Activated T-cell treated with anti-CD3 and anti-CD28 coated beads, Interleukin-2, amount 50 U/mL, for 24 hours (primary cell): ENCODE measurements around the gene ZSWIM1.

Experiments
- DNase-seq: peaks from one replicate; pipeline ENCODE4 v3.0.0-alpha.2; 2020
- H3K27ac Mint-ChIP-seq: 2 replicates; pipeline ENCODE4 v1.8.0; 2020; ENCODE audit warnings: mild to moderate bottlenecking, mixed read lengths
- H3K27me3 Mint-ChIP-seq: 2 replicates; pipeline ENCODE4 v1.8.0; 2020; ENCODE audit warnings: mixed read lengths
- H3K36me3 Mint-ChIP-seq: 2 replicates; pipeline ENCODE4 v1.8.0; 2020; ENCODE audit warnings: low read depth, mixed read lengths
- H3K4me1 Mint-ChIP-seq: 2 replicates; pipeline ENCODE4 v1.8.0; 2020; ENCODE audit warnings: low read depth, mixed read lengths
- H3K4me3 Mint-ChIP-seq: 2 replicates; pipeline ENCODE4 v1.8.0; 2020; ENCODE audit warnings: mild to moderate bottlenecking, moderate library complexity, mixed read lengths
- H3K9me3 Mint-ChIP-seq: 2 replicates; pipeline ENCODE4 v1.8.0; 2020; ENCODE audit warnings: mixed read lengths

The ZSWIM1 gene

DNA sequence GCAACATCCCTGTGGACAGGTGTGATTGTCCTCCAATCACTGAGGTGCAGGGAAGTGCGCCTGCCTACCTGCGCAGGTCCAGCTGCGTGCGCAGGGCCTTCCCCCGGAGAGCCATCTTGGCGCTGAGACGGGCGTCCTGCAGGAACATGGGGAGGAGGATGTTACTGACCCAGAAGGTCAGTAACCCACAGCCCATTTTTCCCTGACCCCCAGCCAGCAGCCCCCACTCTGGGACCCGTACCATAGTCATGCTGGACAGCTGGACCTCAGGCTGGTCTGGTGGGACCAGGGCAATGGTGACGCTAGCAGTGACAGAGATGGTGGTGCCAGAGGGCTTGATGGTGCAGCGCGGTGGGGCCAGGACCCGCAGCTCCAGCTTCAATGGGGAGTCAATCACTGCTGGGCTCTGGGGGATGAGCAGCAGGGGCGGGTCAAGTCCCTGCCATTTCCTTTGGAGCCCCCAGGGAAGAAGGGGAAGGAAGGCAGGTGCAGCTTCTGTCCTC is 21.2 kb downstream of the ZSWIM1 start:
- Mint-ChIP-seq H3K4me3 (no peak overlapping the region), H3K36me3 (peaks cover 18% of the 10 kb centered on the region), H3K9me3 (no peaks in the 10 kb centered on the region), H3K27ac (no peak overlapping the region), H3K27me3 (no peaks in the 10 kb centered on the region), H3K4me1 (no peaks in the 10 kb centered on the region)
- no peak for DNase-seq

DNA sequence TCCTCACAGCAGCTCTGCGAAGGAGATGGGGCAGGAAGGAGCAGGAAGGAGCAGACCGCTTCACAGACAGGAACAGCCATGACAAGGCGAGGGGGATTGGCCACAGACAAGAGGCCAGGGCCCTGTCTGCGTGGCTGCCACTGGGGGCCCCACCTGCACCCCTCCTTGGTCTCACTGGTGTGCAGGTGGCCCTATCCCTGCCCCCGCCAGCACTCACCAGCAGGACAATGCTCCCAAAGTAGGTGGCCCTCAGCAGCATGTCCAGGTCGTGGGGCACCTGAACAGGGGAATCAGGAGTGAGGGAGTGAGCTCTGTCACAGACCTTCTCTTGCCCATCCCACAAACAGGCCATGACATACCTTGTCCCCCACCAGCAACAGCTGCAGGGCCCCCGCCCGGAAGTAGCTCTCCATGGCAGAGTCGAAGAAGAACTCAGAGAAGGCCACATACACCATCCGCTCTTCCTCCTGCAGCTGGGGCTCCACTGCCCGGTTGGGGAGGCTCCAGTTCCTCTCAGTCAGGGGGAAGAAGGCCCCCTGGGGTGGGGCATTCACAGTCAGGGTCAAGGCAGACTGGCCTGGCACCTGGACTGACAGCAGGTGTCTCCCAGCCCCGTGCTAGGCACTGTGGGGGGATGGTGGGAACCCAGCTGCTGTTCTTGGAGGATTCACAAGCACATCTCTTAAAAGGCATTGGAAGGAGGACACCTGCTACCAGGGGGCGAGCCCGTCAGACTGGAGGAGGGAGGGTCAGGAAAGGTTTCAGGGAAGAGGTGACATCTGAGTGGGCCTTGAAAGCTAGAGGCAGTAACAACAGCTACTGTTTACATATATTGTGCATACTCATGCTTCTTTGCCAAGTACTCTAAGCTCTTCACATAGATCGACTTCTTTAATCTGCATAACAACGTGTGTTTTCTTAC is 23.8 kb downstream of the ZSWIM1 start:
- DNase-seq, result no peak
- no peaks in the 10 kb centered on the region for H3K9me3 Mint-ChIP-seq
- no peak overlapping the region for H3K4me3 Mint-ChIP-seq
- H3K36me3 Mint-ChIP-seq, result no peaks in the 10 kb centered on the region
- no peak overlapping the region for H3K27ac Mint-ChIP-seq
- H3K27me3 Mint-ChIP-seq, result no peaks in the 10 kb centered on the region
- no peaks in the 10 kb centered on the region for H3K4me1 Mint-ChIP-seq

DNA sequence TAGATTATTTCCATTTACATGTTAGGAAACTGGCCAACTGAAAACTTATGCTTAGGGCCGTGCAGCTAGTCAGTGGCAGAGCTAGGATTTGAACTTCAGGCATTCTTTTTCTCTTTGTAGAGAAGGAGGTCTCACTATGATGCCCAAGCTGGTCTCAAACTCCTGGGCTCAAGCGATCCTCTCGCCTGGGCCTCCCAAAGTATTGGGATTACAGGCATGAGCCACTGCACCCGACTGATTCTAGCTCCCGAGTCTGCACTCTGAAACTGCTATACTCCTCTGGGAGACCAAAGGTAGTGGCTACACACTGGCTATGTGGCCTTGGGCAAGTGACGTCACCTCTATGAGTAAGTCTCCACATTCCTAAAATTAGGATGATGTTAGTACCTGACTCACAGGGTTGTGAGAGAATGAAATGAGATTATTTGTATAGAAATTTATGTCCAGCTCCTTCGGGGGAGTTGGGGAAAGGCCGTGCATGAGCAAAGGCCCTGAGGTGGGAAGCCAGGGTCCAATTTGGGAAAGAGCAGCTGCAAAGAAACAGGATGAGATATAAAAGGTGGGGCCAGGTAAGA is 24.6 kb downstream of the ZSWIM1 start:
- Mint-ChIP-seq H3K4me3 (no peak overlapping the region), H3K27ac (no peak overlapping the region), H3K9me3 (no peaks in the 10 kb centered on the region), H3K27me3 (no peaks in the 10 kb centered on the region), H3K4me1 (peaks cover 2% of the 10 kb centered on the region), H3K36me3 (no peaks in the 10 kb centered on the region)
- no peak for DNase-seq

DNA sequence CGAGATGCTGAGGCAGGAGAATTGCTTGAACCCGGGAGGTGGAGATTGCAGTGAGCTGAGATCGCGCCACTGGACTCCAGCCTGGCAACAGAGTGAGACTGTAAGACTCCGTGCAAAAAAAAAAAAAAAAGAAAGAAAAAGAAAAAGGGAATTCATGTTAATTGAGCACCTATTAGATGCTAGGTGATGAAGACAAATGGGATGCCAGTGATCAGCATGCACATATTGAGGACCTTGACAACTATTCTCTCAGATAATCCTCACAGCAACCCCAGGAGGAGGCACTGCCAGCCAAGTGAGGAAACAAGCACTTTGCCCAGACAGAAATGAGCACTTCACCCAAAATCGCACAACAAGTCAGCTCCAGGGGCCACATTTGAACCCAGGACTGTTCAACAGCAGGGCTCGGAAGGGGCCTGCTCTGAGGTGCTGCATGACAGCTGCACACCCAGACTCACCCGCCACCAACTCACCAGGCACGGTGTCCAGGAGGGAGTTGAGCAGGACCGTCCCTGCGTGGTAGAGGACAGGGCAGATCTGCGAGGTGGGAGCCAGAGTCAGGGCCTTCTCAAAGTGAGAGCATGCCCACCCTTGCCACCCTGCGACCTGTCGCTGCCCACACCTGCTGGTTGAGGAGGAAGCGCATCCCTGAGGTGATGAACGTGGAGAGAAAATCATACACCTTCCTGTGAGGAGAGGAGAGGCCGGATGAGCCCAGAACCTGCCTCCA is 26.4 kb downstream of the ZSWIM1 start:
- no peak for DNase-seq
- H3K4me1 Mint-ChIP-seq, result peaks cover 18% of the 10 kb centered on the region
- no peaks in the 10 kb centered on the region for H3K9me3 Mint-ChIP-seq
- peaks cover 7% of the 10 kb centered on the region for H3K27me3 Mint-ChIP-seq
- no peak overlapping the region for H3K27ac Mint-ChIP-seq
- H3K4me3 Mint-ChIP-seq, result no peak overlapping the region
- no peaks in the 10 kb centered on the region for H3K36me3 Mint-ChIP-seq

DNA sequence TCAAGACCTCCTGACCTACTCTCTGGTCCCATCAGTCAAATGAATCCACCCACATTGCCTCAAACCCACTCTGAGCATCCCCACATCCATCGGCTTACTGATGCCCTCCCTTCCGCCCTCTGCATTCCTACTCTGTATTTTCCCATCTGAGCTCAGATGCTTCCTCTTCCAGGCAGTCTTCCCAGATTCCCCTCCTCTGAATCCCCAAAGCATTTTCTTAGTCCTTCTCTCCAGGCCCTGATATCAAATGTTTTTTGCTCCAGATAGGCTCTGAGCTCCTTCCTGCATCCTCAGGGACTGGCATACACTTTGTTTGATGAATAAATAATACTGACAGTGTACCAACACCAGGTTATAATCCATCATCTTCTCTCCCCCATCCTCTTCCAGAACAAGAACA is 27.1 kb downstream of the ZSWIM1 start:
- Mint-ChIP-seq H3K4me1 (peaks cover 21% of the 10 kb centered on the region), H3K27ac (no peak overlapping the region), H3K27me3 (peaks cover 10% of the 10 kb centered on the region), H3K36me3 (no peaks in the 10 kb centered on the region), H3K9me3 (no peaks in the 10 kb centered on the region), H3K4me3 (no peak overlapping the region)
- DNase-seq, result no peak

DNA sequence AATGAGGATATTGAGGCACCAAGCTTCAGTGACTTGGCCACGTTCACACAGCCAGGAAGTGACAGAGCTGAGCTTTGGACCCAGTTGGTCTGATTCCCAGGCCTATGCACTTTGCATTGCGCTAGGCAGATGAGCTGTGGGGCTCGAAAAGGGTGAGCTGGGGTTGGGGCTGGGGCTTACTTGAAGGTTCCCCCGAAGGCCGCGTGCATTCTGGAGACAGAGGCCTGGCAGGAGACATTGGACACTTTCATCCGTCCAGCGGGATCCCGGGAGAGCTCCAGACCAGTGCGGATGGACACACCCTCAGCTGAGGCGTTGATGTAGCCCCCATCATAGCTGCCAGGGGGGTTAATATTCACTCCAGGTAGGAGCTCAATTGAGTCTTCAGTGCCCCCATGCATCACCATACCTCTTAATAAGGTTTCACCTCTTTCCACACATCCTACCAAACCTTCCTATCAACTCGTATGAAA is 28.3 kb downstream of the ZSWIM1 start:
- no peak overlapping the region for H3K27ac Mint-ChIP-seq
- peaks cover 22% of the 10 kb centered on the region for H3K4me1 Mint-ChIP-seq
- H3K4me3 Mint-ChIP-seq, result no peak overlapping the region
- no peaks in the 10 kb centered on the region for H3K36me3 Mint-ChIP-seq
- peaks cover 16% of the 10 kb centered on the region for H3K27me3 Mint-ChIP-seq
- no peaks in the 10 kb centered on the region for H3K9me3 Mint-ChIP-seq
- no peak for DNase-seq

DNA sequence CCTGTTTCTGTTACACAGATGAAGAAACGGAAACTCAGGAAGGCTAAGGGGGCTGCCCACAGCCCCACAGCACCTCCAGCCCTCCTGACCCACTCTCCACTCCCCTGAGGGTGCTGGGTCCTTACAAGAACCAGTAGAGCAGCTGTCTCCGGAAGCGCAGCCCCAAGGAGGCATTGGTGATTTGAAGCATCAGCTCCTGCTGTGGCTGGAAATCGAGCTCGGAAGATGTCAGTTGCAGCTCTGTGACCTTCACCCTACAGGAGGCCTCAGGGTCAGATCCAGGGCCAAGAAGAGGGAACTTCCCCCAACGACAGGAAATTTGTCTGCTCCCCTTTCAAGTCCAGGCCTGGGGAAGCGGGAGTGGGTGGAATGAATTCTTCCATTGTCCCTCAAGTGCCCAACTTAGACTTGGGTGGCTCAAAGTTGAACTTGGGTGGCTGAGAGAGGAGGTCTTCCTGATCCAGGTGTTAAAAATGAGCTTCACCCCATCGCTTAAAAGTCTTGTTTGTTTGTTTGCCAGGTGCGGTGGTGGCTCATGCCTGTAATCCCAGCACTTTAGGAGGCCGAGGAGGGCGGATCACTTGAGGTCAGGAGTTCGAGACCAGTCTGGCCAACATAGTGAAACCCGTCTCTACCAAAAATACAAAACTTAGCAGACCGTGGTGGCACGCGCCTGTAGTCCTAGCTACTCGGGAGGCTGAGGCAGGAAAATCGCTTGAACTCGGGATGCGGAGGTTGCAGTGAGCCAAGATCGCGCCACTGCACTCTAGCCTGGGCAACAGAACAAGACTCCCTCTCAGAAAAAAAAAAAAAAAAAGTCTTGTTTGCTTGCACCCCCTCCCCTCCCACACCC is 29.0 kb downstream of the ZSWIM1 start:
- H3K27ac Mint-ChIP-seq, result peak overlapping the region; percentile 78
- DNase-seq, result no peak
- peaks cover 22% of the 10 kb centered on the region for H3K4me1 Mint-ChIP-seq
- H3K9me3 Mint-ChIP-seq, result no peaks in the 10 kb centered on the region
- H3K36me3 Mint-ChIP-seq, result no peaks in the 10 kb centered on the region
- peaks cover 20% of the 10 kb centered on the region for H3K27me3 Mint-ChIP-seq
- H3K4me3 Mint-ChIP-seq, result peak overlapping the region; percentile 80

DNA sequence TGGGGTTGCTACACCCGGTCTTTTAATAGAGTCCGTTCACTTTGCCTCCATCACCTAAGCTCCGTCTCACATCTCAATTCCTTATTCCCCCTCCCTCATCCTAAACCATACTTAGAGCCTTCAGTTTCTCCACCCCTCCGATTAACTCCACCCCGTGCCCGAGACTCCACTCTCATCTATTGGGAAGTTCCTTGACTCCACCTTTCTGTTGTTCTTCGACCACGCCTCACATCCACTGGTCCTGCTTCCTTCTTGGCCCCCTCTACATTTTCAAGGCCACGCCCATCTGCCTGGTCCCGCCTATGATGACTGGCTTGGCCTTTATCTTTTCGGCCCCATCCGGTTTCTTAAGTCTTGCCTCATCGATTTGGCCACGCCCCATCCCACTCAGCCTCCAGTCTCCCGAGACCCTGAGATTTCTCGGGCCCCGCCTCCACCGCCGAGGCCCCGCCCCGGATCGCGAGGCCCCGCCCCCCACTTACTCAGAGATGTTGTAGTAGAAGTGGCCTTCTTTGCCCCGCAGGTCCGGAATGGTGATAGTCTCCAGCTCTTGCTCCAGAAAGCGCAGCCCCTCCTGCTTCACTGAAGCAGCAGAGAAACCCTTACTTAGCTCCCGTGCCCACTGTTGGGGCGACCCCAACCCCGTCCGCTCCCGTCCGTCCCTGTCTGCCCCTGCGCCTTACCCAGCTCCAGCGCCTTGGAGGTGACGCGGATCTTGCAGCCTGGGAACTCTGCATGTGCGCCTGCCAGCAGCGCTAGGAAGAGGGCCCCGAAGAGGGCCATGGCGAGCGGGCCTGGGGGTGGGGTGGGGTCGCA is 29.9 kb downstream of the ZSWIM1 start:
- H3K4me3 Mint-ChIP-seq, result peak overlapping the region; percentile 80
- H3K9me3 Mint-ChIP-seq, result no peaks in the 10 kb centered on the region
- DNase-seq, result peak; percentile 98
- H3K27me3 Mint-ChIP-seq, result peaks cover 25% of the 10 kb centered on the region
- peak overlapping the region; percentile 83 for H3K27ac Mint-ChIP-seq
- peaks cover 22% of the 10 kb centered on the region for H3K4me1 Mint-ChIP-seq
- H3K36me3 Mint-ChIP-seq, result no peaks in the 10 kb centered on the region

DNA sequence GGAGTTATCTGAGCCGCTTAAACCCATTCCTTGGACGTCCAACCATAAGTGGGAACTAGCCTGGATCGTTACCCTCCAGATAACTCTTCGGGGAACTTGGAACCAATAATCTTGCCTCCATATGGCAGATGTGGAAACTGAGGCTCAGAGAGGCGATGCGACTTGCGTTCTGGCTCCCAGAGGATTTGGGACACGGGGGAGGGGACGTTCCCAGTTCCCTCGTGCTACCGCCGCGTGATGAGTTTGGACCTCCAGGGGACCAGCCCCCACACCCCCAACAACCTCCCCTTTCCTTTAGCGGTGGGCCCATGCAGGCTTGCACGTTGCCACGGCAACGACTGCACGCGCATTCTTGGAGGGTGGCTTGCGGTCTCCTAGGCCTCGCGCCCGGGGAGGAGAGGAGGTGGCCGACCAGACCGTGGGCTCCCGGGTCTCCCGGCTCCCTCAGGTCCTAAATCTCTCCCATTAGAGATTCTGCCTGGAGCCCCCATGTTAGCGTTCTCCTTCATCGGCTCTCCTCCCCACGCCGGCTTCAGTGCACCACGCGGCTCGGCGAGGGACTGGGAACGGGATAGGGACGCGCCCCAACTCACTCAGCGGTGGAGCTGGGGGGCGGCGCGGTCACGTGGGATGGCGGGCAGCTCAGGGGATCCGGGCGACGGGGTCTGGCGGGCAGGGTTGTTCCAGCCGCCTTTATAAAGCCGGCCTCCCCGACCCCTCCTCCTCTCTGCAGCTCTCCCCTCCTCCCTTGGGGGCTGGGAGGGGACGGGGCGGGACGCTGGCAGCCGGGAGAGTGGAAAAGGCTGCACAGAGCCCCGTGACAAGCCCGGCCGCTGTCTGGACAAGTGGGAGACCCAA is 30.7 kb downstream of the ZSWIM1 start, which contains the start of gene PLTP:
TSS of gene PLTP (minus strand) at position 670 of the 858 bp plus-strand sequence. CDS start 703 bp downstream, outside the sequence.
- Mint-ChIP-seq H3K36me3 (no peaks in the 10 kb centered on the region), H3K9me3 (no peaks in the 10 kb centered on the region), H3K27me3 (peaks cover 33% of the 10 kb centered on the region), H3K4me1 (peaks cover 22% of the 10 kb centered on the region), H3K27ac (peak within 1 kb of the TSS; percentile 83), H3K4me3 (peak within 1 kb of the TSS; percentile 80)
- peak; percentile 49 for DNase-seq

DNA sequence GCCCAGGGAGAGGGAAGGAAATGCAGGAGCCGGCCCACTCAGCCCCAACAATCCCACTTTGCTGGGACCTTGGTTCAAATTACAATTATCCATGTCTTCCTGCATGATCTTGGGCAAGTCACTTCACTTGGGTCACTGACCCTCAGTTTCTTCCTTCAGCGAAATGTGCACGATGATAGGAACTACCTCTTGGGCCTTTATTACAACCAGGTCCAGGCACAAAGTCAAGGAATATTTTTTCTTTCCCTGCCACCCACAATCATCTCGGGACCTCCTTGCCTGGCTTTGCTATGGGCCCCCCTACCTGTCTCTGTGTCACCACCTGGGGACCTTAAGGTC is 31.3 kb downstream of the ZSWIM1 start:
- Mint-ChIP-seq H3K27ac (no peak overlapping the region), H3K4me3 (peak overlapping the region; percentile 80), H3K36me3 (no peaks in the 10 kb centered on the region), H3K4me1 (peaks cover 22% of the 10 kb centered on the region), H3K9me3 (no peaks in the 10 kb centered on the region), H3K27me3 (peaks cover 36% of the 10 kb centered on the region)
- DNase-seq, result no peak

DNA sequence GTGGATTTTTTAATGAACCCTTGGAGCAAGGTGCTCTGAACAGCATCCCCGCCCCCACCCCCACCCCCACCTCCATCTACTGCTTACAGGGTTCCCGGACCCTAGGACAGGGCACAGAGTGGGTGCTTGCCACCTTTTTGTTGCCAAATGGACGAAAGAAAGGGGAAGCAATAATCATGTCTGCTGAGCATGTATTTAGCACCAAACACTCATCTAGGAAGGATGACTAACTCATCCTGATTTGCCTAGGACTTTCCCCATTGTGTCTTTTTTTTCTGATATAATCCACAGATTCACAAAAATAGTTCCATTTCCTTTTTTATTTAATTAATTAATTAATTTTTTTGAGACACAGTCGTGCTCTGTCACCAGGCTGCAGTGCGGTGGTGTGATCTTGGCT is 32.1 kb downstream of the ZSWIM1 start:
- no peak overlapping the region for H3K27ac Mint-ChIP-seq
- H3K4me1 Mint-ChIP-seq, result peaks cover 22% of the 10 kb centered on the region
- H3K4me3 Mint-ChIP-seq, result no peak overlapping the region
- H3K9me3 Mint-ChIP-seq, result no peaks in the 10 kb centered on the region
- peaks cover 40% of the 10 kb centered on the region for H3K27me3 Mint-ChIP-seq
- no peaks in the 10 kb centered on the region for H3K36me3 Mint-ChIP-seq
- DNase-seq, result no peak

DNA sequence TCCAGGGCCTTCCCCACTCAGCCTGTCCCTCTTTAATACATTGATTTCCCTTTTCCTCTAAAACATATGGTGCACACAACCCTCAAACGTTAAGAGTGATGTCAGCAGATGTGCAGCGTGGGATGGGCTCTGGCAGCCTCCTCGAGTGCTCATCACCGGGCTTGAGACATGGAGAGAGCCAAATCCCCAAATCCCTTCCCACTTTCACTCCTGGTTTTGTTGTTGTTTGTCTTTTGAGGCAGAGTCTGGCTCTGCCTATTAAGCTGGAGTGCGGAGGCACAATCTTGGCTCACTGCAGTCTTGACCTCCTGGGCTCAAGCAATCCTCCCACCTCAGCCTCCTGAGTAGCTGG is 36.7 kb downstream of the ZSWIM1 start:
- DNase-seq, result no peak
- Mint-ChIP-seq H3K36me3 (no peaks in the 10 kb centered on the region), H3K9me3 (no peaks in the 10 kb centered on the region), H3K27ac (no peak overlapping the region), H3K27me3 (peaks cover 36% of the 10 kb centered on the region), H3K4me3 (no peak overlapping the region), H3K4me1 (peaks cover 7% of the 10 kb centered on the region)
